DMS79 (cell line): Measurements from ENCODE around the gene SCN11A.
"Not testable (repeated sequence)": the region's sequence is repeated elsewhere in the genome, so short reads cannot be mapped to it uniquely, and the experiment has no call there.

Source experiments
- DNase-seq: peaks from one replicate; lab custom pipeline; 2025; lab: John Stamatoyannopoulos, UW

The SCN11A gene

GRCh38 chr3:39065197-39065596 lies 13.5 kb upstream of the SCN11A start:
- no peak for DNase-seq

GRCh38 chr3:39064646-39065045 lies 12.9 kb upstream of the SCN11A start:
- no peak for DNase-seq

DNA sequence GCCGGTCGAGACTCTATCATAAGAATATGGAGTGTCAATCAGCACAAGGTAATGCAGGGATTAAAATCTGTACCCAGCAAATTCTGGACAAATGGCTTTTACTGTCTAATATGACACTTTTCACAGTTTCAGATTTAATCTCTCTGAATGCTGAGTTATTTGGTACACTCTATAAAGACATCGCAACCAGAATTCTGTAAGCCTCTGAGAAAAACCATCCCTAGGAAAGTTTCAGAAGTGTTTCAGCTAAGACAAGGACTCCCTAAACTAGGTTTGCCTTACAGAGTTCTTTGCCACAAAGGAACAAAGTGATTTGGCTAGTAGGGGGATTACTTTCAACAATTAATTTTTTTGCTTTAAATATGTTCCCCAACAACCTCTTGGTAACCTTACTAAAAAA lies 11.4 kb upstream of the SCN11A start:
- no peak for DNase-seq

DNA sequence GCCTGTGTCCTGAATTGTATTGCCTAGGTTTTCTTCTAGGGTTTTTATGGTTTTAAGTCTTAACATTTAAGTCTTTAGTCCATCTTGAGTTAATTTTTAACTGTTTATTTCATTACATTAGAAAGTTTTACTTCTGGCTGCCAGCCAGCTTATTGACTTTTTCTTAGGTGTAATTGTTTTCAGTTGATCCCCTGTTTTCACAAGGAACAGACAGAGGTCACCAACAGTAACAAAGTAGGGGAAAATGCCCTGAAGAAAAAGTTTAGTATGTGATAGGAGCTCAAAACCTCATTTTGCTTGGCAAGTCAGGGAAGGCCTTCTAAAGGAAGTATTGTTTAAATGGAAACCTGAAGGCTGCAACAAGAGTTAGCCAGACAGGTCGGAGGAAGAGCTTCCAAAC lies 10.4 kb upstream of the SCN11A start:
- no peak for DNase-seq

GRCh38 chr3:39061228-39061627 lies 9.5 kb upstream of the SCN11A start:
- DNase-seq: not testable (repeated sequence)

DNA sequence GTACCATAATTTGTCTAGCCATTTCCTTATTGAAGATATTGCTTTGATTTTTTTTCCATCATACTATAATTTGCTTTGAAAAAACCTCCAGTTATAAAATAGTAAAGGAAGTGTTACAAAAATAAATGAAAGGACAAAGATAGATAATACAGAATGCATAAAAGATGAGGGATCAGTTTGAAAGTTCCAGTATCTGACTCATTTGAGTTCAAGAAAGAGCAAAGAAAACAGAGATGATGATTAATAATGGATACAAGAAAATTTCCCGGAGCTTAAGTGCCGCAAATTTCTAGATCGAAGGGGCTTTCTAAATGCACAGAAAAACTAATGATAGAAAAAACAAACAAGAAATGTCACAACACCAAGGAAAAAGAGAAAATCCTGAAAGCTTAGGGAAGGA lies 4.4 kb upstream of the SCN11A start:
- no peak for DNase-seq

DNA sequence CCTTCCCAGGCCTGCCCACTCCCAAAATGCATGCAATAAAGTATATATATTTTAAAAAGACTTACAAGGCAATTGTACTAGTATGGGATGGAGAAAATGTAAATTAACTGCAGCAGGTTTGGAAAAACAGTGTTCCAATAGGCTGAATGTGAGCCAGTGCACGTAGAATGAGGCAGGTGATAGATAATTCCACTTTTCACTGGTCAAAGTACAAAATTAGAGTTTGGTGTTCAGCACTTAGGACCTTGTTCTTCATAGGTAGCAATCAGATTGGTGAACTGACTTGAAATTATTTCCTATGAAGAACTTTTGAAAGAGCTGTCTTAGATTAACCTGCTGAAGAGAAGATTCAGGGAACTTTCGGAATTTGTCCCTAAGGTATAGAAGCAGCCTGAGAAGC lies 2.0 kb upstream of the SCN11A start:
- no peak for DNase-seq

- no peak for DNase-seq
Observed at GRCh38 chr3:39052583-39052982, 839 bp upstream of the SCN11A start.

DNA sequence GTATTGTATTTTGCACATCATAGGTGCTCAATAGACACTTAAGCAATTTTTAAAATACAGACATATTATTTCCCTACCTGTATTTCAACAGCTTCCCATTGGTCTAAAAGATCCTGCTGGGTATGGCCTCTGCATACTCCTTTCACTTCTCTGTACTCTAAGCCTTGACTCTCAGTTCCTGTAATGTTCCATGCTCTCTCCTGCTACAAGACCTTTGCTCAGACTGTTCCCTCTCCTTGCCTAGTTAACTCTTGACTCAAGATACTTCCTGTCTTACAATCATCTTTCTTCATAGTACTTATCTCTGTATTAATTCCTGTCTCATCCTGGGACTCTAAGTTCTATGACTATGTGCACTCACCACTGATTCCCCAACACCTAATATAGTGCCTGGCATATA lies 1.7 kb downstream of the SCN11A start:
- DNase-seq: no peak

DNA sequence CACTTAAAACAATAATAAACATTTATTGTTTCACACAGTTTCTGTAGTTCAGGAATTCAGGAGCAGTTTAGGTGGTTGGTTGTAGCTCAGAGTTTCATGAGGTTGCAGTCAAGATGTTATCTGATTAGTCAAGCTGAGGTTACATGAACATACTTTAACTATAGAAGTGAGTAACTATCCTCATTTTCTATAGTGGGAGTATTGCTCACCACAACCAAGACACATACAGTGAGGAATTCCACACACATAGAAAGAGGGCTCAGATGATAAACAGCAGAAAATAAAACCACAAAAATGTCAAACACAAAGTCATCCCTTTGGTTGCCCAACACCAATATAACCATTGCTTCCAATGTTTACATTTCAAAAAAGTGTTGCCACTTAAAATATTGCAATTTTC lies 13.6 kb downstream of the SCN11A start:
- DNase-seq: no peak

GRCh38 chr3:39029556-39029955 lies 22.2 kb downstream of the SCN11A start:
- no peak for DNase-seq

DNA sequence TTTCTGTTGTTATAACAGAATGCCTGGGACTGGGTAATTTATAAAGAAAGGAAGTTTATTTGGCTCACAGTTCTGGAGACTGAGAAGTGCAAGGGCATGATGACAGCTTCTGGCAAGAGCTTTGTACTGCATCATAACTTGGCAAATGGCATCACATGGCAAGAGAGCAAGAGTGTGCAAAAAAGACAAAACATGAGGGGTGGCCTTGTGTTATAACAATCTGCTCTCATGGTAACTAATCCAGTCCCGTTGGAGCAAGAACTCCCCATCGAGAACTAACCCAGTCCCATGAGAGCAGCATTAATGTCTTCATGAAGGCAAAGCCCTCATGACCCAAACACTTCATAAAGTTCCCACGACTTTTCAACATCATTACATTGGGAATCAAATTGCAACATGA lies 23.2 kb downstream of the SCN11A start:
- DNase-seq: no peak

GRCh38 chr3:39025222-39025970 lies 26.3 kb downstream of the SCN11A start:
- DNase-seq: no peak

DNA sequence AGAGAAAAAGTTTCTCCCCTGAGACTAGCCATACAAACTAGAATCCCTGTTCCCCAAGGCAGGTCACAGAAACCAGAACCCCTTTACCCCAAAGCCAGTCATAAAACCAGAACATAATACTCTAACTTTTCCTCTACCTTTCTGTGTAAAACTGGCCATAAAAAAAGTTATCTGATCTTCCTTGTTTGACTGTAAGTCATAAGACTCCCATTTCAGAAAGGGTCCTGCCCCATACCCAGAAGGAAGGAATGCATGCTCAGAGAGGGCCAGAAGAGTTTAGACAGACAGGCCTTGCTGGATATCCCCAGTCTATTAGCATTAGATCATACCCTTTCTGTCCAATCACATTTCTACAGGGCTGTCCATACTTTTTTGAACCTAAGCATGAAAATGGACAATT lies 27.2 kb downstream of the SCN11A start:
- no peak for DNase-seq

DNA sequence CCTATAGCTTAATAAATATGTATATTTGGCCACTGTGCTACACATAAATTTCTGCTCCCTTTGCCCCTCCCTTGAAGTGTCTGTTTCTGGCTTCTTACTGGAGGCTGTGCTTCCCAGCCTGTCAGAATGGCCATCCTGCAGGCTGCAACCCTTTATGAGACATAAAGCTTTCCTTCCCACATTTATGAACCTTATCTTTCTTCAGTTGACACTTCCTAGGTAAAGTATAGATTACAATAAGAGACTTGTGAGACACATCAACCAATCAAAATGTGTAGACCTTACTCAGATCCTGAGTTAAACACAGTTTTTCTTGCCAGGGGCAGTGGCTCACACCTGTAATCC lies 29.5 kb downstream of the SCN11A start:
- no peak for DNase-seq

DNA sequence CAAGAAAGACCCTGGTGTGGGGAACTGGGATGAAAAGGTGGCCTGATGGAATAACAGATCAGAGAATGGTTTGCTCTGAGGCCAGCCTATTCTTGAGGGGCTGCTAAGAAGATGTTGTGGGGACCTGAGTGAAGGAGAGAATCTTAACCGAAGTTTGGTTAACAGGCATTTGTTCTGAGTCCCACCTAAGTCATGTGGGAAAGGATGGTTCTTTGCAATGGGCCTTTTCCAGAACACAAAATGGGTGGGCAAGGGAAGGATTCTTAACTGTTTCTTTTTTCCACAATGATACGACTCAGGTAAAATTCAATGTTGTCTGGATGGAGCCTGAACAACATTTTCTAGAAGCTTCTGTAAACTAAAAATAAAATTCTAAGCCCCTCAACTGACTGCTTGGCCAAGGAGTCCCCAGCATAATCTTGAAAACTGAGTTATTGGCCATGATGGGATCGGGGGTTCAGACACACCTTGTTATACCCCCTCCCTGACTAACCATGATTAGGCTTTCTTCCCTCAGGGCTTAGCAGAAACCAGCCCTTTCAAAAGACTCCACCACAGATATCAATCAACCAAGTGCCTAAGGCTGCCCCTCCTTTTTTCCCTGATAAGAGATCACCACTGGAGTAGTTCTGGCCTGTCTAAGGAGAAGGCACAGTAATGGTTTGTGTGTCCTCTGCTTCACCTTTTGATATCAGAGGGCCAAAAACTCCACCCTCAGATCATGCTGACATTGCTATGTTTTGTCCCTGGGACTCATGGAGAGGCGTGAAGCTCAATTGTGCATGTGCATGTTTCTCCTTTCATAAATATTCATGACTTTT lies 30.1 kb downstream of the SCN11A start:
- DNase-seq: no peak

- no peak for DNase-seq
Observed at GRCh38 chr3:39021029-39021428, 30.7 kb downstream of the SCN11A start.

GRCh38 chr3:39019299-39019698 lies 32.4 kb downstream of the SCN11A start:
- no peak for DNase-seq

GRCh38 chr3:39015418-39015817 lies 36.3 kb downstream of the SCN11A start:
- DNase-seq: no peak

GRCh38 chr3:39013921-39014509 lies 37.7 kb downstream of the SCN11A start:
- DNase-seq: no peak

- DNase-seq: no peak
Observed at GRCh38 chr3:39013289-39013688, 38.5 kb downstream of the SCN11A start.

DNA sequence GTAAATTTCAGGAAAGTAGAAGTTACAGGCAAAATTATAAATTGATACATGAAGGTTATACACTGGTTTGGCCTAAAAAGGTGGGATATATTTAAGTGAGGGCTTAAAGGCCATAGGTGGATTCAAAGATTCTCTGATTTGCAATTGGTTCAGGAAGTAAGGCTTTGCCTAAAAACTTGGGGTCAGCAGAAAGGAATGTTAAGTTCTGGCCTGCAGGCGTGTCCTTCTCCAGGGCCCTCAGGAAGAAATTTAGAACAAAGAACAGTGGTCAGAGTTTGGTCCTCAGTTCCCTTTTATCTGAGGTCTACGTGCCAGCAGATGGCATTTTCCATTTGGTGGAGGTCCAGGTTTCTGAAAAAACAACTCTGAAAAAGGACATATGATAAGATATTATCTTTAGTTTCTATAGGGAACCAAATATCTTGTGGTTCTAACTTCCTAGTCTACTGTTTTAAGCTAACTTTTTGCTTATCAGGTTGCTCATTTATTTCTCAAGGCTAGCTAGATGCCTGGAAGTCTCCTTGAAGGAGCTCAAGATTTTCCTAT lies 40.5 kb downstream of the SCN11A start:
- no peak for DNase-seq

GRCh38 chr3:39005295-39005694 lies 46.4 kb downstream of the SCN11A start:
- no peak for DNase-seq
